ENCODE data around the gene CTNNA2.

- TF ChIP-seq GATA2 (IDR thresholded peaks at IDR 0.05; ENCODE audit: low read depth, low read length) (no peak), GATA3 (IDR thresholded peaks at IDR 0.05; ENCODE audit: low read depth, low read length) (no peak)
Measured at GRCh38 chr2:80185091-80185490, 672.2 kb downstream of the CTNNA2 start.

Measured in SH-SY5Y (cell line).